Ammon's horn (tissue), 1 donor: ENCODE data around the gene CLIC3.
"Not testable (repeated sequence)": the region's sequence is repeated elsewhere in the genome, so short reads cannot be mapped to it uniquely, and the experiment has no call there.

ENCODE experiments used
- DNase-seq: peaks from one replicate; pipeline ENCODE4 v3.0.0-alpha.2; 2016; ENCODE audit warnings: low spot score

The CLIC3 gene

GRCh38 chr9:136996361-136997292 is at the start of gene CLIC3:
Gene CLIC3, minus strand, starts transcription at chr9:136996568. Its CDS starts 25 bp downstream, at chr9:136996543.
- DNase-seq: no peak

GRCh38 chr9:137045294-137046087 is 49.1 kb upstream of the CLIC3 start:
- DNase-seq: no peak

GRCh38 chr9:137044502-137045177 is 48.3 kb upstream of the CLIC3 start:
- DNase-seq: no peak

DNA sequence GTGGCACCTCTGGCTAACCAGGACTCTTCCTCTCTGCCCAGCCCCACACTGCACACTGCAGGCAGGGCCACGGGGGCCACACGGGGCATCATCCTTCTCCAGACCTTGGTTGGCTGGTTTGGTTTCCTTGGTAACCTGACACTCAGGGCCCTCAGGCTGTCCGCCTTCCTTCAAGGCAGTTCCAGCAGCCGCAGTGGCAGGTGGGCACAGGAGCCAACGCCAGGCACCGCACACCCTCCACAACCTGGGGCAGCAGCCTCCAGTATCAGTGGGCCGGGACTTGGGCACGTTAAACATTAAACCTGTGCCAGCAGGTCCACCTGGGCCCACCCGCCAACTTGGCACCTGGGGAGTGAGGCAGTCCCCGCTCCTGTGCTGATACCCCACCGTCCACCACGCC is 47.7 kb upstream of the CLIC3 start:
- DNase-seq: no peak

DNA sequence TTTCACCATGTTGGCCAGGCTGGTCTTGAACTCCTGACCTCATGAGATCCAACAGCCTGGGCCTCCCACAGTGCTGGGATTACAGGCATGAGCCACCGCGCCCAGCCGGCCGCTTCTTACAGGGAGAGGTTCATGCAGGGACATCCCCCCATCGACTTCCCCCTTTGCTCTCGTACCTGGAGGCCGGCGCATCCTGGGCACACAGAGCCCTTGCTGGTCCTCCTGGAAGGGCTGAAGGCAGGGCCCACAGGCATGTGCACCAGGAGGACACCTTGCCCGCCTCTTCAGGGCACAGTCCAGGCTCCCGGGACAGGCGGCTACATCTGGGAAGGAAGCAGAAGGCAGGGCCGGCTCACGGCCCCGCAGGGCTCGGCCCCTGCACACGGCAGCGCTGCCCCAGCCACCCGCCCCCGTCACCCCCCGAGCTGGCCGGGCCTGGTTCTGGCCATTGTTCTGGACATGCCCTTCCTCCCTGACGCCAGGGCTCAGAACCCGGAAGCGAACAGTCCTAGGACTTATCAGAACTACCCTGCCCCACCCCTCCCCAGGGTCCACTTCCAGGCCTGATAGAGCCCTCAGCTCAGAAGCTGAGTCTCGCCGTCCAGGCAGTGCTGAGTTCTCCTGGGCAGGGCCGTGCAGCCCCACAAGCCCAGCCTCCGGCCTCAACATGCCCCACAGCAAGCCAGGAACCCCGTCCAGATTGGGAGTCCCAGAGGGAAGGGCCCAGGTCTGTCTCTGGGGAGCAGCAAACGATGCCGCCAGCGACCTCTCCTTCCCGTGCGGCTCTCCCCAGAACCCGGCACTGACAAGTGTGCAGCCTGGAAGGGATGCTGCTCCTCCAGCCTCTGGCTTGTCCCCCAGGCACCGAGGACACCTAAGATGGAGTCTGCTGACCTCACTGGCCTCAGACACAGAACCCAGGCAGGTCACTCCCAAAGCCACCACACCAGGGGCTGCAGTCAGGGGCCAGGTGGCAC is 46.7 kb upstream of the CLIC3 start:
- no peak for DNase-seq

- DNase-seq: no peak
Observed at GRCh38 chr9:137041124-137041523, 44.8 kb upstream of the CLIC3 start.

DNA sequence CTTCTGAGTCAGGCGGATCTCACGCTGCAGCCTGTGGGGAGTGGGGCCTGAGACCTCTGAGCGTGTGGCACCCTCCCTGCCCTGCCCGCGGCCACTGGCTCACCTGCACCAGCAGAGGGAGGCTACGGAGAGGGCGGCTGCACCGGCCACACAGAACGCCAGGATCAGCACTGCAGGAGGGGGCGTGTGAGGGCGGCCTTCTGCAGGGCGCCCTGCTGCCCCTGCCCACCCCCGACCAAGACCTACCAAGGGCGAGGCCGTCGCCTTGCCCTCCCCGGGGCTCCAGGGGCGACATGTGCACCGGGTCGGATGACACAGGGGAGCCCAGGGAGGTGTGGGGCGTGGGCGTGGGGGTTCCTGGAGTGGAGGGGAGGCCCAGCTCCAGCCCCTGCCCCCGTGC is 44.2 kb upstream of the CLIC3 start:
- DNase-seq: no peak

DNA sequence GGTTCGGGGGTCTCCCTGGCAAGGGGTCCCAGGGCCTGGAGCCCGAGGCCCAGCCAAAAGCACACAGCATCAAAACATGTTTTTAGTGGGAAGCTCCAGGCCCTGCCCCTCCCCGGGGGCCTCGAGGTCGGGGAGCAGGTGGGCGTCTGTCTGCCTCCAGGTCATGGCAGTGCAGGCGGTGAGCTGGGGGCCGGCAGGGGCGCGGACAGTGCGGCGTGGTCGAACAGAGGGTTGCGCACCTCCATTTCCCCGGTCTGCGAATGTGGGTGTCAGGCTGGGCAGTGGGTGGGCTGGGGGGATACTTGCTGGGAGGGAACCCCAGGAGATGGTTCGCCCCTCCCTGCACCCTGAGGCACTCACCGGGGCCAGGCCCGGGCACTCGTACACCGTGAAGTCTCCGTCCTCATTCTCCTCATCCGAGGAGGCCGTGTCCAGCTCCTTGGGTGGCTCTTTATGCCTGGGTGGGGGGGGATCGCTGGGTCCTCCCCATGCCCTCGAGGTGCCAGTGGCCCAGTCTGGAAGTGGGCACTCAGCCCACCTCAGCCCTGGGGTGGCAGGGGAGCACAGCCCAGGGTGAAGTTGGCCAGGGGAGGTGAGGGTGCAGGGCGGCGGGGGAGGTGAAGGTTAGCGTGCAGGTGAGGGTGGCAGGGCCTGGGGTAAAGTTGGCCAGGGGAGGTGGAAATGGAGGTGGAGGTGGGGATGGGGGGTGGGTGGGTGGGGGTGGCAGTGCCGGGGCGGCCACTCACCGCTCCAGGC is 43.4 kb upstream of the CLIC3 start:
- no peak for DNase-seq

DNA sequence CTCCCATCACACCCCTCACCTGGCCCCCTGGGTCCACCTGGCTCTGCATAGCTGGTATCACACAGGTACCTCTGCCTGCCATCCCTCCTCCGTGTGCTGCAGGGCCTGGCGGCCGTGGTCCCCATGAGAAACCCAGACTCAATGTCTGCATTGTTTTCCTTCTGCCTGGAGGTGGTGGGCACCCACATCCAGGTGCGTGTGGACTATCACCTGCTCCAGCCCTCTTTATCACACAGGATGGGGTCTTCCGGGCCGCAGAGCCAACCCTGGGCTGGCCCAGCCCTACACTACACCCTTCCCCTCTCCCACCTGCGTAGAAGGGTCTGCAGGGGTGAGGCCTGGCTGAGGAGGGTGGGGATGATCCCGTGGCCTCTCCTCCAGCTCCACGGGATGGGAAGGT is 42.5 kb upstream of the CLIC3 start:
- no peak for DNase-seq

GRCh38 chr9:137037483-137037882 is 41.1 kb upstream of the CLIC3 start:
- DNase-seq: no peak

DNA sequence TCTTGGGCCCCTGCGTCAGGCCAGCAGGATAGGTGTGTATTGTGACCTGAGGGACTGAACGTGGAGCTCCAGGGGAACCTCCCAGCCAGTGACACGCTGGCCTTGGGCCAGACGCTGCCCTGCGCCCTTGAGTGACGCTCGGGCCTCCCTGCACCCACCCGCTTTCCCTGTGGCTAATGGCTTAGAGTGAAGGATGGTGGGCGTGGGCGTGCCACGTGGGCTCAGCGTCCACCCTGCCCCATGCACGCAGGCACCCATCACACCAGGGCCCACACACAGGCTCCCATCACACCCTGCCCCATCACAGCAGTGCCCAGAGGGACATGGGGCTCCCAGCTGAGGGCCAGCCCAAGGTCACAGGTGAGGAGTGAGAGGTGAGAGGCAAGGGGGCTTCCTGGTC is 40.7 kb upstream of the CLIC3 start:
- no peak for DNase-seq

DNA sequence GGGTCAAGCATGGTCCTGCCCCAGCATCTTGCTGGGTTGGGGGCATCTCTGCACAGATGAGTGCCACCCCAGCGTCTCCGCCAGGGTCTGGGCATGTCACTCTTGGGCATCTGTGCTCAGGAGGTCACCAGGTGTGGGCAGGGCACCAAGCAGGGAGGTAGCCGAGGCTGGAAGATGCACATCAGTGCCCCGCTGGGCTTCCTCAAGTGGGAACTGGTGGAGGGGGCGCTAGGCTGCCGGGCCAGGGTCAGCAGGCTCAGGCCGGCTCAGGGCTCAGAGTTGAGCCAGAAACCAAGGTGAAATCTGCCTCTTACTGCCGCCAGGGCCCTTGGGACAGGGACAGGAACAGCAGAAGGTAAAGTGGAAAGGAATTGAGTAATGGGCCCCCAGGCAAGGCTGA is 39.6 kb upstream of the CLIC3 start:
- DNase-seq: no peak

GRCh38 chr9:137035507-137035834 is 39.1 kb upstream of the CLIC3 start:
- DNase-seq: no peak

DNA sequence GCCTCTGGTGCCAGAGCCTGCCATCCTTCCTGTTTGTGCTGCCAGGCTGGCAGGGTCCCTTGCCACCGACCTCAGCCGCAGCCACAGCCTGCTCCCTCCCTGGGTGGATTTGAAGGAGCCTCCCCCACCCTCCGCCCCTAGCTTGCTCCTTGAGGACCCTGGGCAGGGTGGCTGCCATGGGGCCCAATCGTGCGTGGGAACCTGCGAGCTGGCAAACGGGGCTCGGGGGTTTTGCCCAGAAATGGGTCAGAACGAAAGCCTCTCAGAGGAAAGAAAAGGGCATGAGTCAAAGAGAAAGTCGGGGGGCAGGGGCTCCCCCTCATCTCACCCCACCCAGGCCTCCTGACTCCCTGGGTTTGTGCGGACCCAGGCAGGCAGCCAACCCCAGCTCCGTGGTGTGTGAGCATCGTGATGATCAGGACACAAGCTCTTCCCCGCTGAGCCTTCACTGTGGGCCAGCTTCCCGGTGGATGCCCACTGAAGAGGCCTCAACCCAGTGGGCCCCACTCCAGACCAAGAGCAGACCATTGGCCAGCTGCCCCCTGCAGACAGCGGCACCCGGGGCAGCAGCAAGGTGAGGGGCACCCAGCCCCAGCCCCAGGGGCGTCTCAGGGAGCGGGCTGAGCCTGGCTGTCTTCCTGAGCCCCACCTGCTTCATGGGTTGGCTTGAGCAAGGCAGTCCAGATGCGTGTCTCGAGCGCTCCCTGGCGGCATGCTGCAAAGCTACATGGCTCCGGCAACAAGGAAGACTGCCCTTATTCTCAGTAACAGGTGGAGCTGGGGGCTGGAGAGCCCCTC is 38.5 kb upstream of the CLIC3 start:
- peak; percentile 97 for DNase-seq

DNA sequence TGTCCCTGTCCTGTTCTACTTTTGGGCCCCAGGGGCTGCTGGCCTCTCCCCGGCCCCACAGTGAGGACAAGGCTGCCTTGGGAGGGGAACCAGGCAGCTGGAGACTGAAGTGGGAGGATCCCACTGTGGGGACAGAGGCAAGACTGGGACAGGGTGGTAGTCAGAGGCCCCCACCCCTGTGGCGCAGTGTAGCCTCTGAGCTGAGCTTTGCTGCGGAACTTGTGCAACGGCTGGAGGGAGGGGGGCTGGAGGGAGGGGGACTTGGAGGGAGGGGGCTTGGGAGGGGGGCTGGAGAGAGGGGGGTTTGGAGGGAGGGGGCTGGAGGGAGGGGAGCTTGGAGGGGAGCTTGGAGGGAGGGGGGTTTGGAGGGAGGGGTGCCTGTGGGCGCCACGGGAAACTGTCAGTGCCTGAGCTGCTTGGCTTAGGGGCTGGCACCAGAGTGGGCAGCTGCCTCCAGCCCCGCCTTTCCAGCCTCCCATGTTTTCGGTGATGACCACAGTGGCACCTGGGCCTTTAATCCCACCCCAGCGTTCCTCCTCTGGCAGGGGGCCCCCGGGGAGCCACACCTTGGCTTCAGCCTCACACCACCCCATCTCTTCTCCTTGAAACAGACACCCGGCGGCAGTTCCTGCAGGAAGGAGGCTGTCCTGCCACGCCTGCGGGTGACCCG is 37.8 kb upstream of the CLIC3 start:
- DNase-seq: no peak

DNA sequence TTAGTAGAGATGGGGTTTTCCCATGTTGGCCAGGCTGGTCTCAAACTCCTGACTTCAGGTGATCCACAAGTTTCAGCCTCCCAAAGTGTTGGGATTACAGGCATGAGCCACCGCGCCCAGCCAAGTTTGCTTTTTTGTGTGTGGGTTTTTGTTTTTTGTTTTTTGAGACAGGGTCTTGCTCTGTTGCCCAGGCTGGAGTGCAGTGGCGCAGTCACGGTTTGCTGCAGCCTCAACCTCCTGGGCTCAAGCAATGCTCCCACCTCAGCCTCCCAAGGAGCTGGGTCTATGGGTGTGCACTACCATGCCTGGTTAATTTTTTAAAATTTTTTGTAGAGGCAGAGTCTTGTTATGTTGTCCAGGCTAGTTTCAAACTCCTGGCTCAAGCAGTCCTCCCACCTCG is 37.1 kb upstream of the CLIC3 start:
- DNase-seq: not testable (repeated sequence)

DNA sequence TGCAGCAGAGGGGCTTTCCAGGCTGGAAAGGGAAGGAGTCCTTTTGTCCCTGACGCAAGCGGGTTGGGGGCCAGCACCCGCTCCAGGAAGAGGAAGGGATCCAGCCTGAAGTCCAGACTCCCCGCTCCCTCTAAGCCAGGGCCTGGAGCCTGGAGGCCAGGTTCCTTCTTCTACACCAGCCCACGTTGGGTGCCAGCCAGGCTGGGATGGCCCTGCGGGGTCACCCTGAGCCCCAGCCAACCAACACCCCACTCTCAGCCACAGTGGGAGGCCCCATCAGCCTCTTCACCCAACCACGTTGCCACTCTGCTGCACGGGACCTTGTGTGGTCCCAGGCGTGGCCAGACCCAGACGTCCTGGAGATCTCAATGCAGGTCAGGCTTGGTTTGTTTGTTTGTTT is 36.5 kb upstream of the CLIC3 start:
- no peak for DNase-seq

DNA sequence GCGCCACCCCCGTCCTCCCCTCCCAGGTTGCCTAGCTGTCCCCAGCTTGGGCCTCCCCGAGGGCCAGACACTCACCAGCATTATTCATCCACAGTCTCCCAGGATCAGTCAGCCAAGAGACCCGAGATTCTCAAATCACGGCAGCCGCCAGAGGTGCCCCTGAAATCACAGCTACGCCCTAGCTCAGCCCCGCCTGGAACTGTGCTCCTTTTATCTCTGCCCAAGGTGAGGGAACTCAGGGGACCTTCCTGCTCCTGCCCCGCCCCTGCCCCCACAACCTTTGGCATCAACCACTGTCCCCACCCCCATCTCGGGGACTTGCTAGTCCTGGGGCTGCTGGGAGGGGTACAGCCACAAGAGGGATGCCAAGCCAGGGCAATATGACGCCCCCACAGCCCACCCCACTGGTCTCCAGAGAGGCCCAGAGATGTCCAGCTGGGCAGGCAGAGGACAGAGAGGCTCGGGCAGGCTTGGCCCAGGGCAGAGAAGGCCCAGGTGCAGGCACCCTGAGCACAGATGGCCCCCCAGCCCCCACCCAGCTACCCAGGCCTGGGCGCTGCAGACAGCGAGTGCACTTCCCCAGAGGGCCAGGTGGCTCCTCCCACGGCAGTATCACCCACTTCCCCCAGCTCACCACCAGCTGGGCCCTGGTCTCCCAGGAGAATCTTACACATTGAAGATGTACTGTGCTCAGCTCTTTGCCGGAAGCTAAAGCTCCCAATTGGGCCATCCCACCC is 35.7 kb upstream of the CLIC3 start, which contains the start of gene FUT7:
FUT7 (minus strand) TSS at position 185 of the 737 bp plus-strand sequence; CDS start at position 88, 97 bp downstream.
- DNase-seq: no peak
